SK-MEL-5 (cell line): ENCODE results near the gene UPK1B. TPM values are rescaled to one million over a fixed set of nuclear protein-coding genes. Genes with fewer than 3 reads are reported as not detected.
A peak's percentile ranks its signal among the peaks of the same experiment; 100 is the strongest.
"Not testable (repeated sequence)": the region's sequence is repeated elsewhere in the genome, so short reads cannot be mapped to it uniquely, and the experiment has no call there.

Experiments used
- DNase-seq: peaks from one replicate; pipeline ENCODE4 v3.0.0-alpha.2; 2016; ENCODE audit warnings: low read depth, low spot score
- in situ Hi-C: cut with HindIII; loops from 2 replicates; pipeline ENCODE4 v1.10.0; 2016; ENCODE audit warnings: low sequenced_read_pairs, high pct_unique_total_duplicates, low pct_unique_long_range_greater_than_20kb
- total RNA-seq: library from RNA; depleted of rRNA; stranded (reverse); fragments of >200 nt; shearing (Covaris generic); gene quantifications from 2 replicates; pipeline ENCODE4 v1.2.3, GENCODE V29; 2014; rRNA removed

UPK1B gene
- total RNA-seq, 1 experiment from 2014 or later = not detected

- in situ Hi-C loops = no loop called here
Observed at GRCh38 chr3:119238363-119238762, 65.0 kb downstream of the UPK1B start.

GRCh38 chr3:119239206-119239820, 65.9 kb downstream of the UPK1B start:
- DNase-seq = no peak
- in situ Hi-C loops = no loop called here

More at GRCh38 chr3:119238363-119238762, 65.0 kb downstream of the UPK1B start:
- no peak for DNase-seq

GRCh38 chr3:119240101-119240590, 66.7 kb downstream of the UPK1B start:
- DNase-seq = peak; percentile 26
- in situ Hi-C loops = no loop called here

GRCh38 chr3:119240591-119241434, 67.4 kb downstream of the UPK1B start, which contains the start of gene B4GALT4:
Gene B4GALT4 (minus strand): TSS chr3:119240878. CDS start chr3:119230099, 10,779 bp downstream.
- in situ Hi-C loops = no loop called here
- DNase-seq = peak; percentile 87

- in situ Hi-C loops, DNase-seq: not testable (repeated sequence)
Observed at GRCh38 chr3:119242387-119243057, 69.1 kb downstream of the UPK1B start.

- in situ Hi-C loops, DNase-seq: not testable (repeated sequence)
Observed at GRCh38 chr3:119243058-119243529, 69.7 kb downstream of the UPK1B start.

- in situ Hi-C loops = no loop called here
Observed at GRCh38 chr3:119243712-119244111, 70.3 kb downstream of the UPK1B start.

GRCh38 chr3:119245778-119246177, 72.4 kb downstream of the UPK1B start:
- in situ Hi-C loops = no loop called here
- DNase-seq = no peak

More at GRCh38 chr3:119243712-119244111, 70.3 kb downstream of the UPK1B start:
- no peak for DNase-seq

Other genes starting within 250 kb of the UPK1B start
- gene IGSF11, start 138.8 kb upstream of the UPK1B start, total RNA-seq = 64.6 and 66.5 TPM in 2 replicates
- not detected in 2 replicates for gene TEX55, start 27.4 kb upstream of the UPK1B start, total RNA-seq
- gene B4GALT4, start 67.3 kb downstream of the UPK1B start, total RNA-seq = 21.0 and 24.7 TPM in 2 replicates
- 11.4 and 13.9 TPM in 2 replicates for gene ARHGAP31, start 120.8 kb downstream of the UPK1B start, total RNA-seq